ENCODE data around the gene FAM118B. TPM values are rescaled to one million over a fixed set of nuclear protein-coding genes. Genes with fewer than 3 reads are reported as not detected.

FAM118B gene
- total RNA-seq, 1 experiment from 2014 or later, result 40.0 TPM

GRCh38 chr11:126265811-126266210, 54.2 kb downstream of the FAM118B start:
- WGBS (ENCODE audit: extremely low coverage, insufficient read length, low lambda C conversion rate), result no CpG with 5 or more reads among the region's 8 CpGs
- no peak overlapping the region for H2BK20ac ChIP-seq (ENCODE audit: low read depth, low read length, poor library complexity, severe bottlenecking)
- no peak overlapping the region for H3K56ac ChIP-seq (ENCODE audit: insufficient read length, low read depth, low read length)
- H3K9me3 ChIP-seq (ENCODE audit: control insufficient read depth, low read depth, low read length), result no peaks in the 10 kb centered on the region
- no peaks in the 10 kb centered on the region for H3K9me3 Mint-ChIP-seq
- no peak for TF ChIP-seq CTCF (conservative IDR thresholded peaks at IDR 0.05)
- H3K36me3 Mint-ChIP-seq (ENCODE audit: insufficient read depth in 1 of 3, low read depth in 3 of 3), result peaks cover 44 to 70% (median 60%) of the 10 kb centered on the region in 3 experiments
- H4K5ac ChIP-seq (ENCODE audit: insufficient read length, low read depth, low read length), result no peak overlapping the region
- no peak overlapping the region for H2BK120ac ChIP-seq (ENCODE audit: low read depth, low read length, poor library complexity, severe bottlenecking)
- H3K79me2 ChIP-seq (ENCODE audit: insufficient read depth, low read length), result peaks cover 8% of the 10 kb centered on the region; the same call in 1 of the 2 replicates
- no peak overlapping the region for H4K8ac ChIP-seq (replicated peaks; ENCODE audit: insufficient read length, low read depth, low read length)
- H3K27me3 ChIP-seq (ENCODE audit: insufficient read depth, low read length), result no peaks in the 10 kb centered on the region
- no peak overlapping the region for H3K4me2 ChIP-seq (ENCODE audit: insufficient read depth, insufficient read length, low read length)
- no peak for DNase-seq
- H3K27me3 Mint-ChIP-seq (ENCODE audit: low read depth), result peaks cover 2% of the 10 kb centered on the region; the same call in 1 of the 2 replicates
- H3T11ph ChIP-seq (ENCODE audit: low read length), result no peak overlapping the region
- peak overlapping the region in 1 of 2 experiments; percentile 4; a peak in 3 of 5 replicates for H3K4me3 Mint-ChIP-seq
- peaks cover 7% of the 10 kb centered on the region for H3K23me2 ChIP-seq (ENCODE audit: insufficient read length, low read depth, low read length, poor library complexity, severe bottlenecking)
- no peak overlapping the region for H3K27ac ChIP-seq (ENCODE audit: insufficient read length, low read depth, low read length)
- no peak overlapping the region for H3K23ac ChIP-seq (ENCODE audit: insufficient read length, low read depth, low read length)
- H3K18ac ChIP-seq (ENCODE audit: insufficient read length, low read depth, low read length), result no peak overlapping the region
- H2AK5ac ChIP-seq (ENCODE audit: insufficient read length, low read length), result no peak overlapping the region
- no peak overlapping the region for H3K14ac ChIP-seq (ENCODE audit: insufficient read depth, low read length)
- no peaks in the 10 kb centered on the region; the same call in 1 of the 2 replicates for H3K4me1 ChIP-seq (ENCODE audit: insufficient read depth, low read length)
- peaks cover 13% of the 10 kb centered on the region in 2 experiments for H3K4me1 Mint-ChIP-seq
- H3K79me1 ChIP-seq (ENCODE audit: insufficient read depth, low read depth, low read length, poor library complexity, severe bottlenecking), result peaks cover 4% of the 10 kb centered on the region
- H4K20me1 ChIP-seq (ENCODE audit: control insufficient read depth, insufficient read depth, insufficient read length), result no peaks in the 10 kb centered on the region
- H3K9ac ChIP-seq (ENCODE audit: extremely low read depth, insufficient read length, low read length), result no peak overlapping the region
- H3K4ac ChIP-seq (ENCODE audit: low read depth, low read length), result no peak overlapping the region
- no peak overlapping the region for H3K27ac Mint-ChIP-seq
- no peak overlapping the region for H2AFZ ChIP-seq (ENCODE audit: low read length)
- H4K91ac ChIP-seq (ENCODE audit: insufficient read length, low read depth, low read length), result no peak overlapping the region
- H2BK5ac ChIP-seq (ENCODE audit: insufficient read length, low read length), result no peak overlapping the region
- no peak overlapping the region for H2BK15ac ChIP-seq (ENCODE audit: low read depth, low read length)
- no peak overlapping the region for H2BK12ac ChIP-seq (ENCODE audit: insufficient read length, low read depth, low read length)
